Activated naive CD4-positive, alpha-beta T cell treated with anti-CD3 and anti-CD28 coated beads, Interleukin-2, amount 50 U/mL, for 72 hours (primary cell): ENCODE measurements around the gene SYCE1. TPM values are rescaled to one million over a fixed set of nuclear protein-coding genes. Genes with fewer than 3 reads are reported as not detected.
"Not testable (repeated sequence)": the region's sequence is repeated elsewhere in the genome, so short reads cannot be mapped to it uniquely, and the experiment has no call there.

Experiments
- ATAC-seq, 2 donors: fragments of 150-1000 bp; cut with Tn5 transposase; 2 replicates each; pipeline ENCODE4 v1.10.0; 2021; ENCODE audit warnings: mild to moderate bottlenecking in 2 of 2, moderate library complexity in 2 of 2
- DNase-seq, 2 donors: peaks; one replicate each; pipeline ENCODE4 v3.0.0; 2021 to 2022; ENCODE audit warnings: low spot score in 2 of 2
- H3K27ac Mint-ChIP-seq, 2 donors: one replicate each; pipeline ENCODE4 v1.8.0; 2022; ENCODE audit warnings: mild to moderate bottlenecking in 2 of 2, mixed read lengths in 2 of 2
- H3K36me3 Mint-ChIP-seq, 2 donors: one replicate each; pipeline ENCODE4 v1.8.0; 2022; ENCODE audit warnings: mixed read lengths in 2 of 2
- H3K9me3 Mint-ChIP-seq, 2 donors: one replicate each; pipeline ENCODE4 v1.8.0; 2022; ENCODE audit warnings: mixed read lengths in 2 of 2
- total RNA-seq, 2 donors: library from RNA; stranded (reverse); gene quantifications; one replicate each; pipeline ENCODE4 v1.2.3, GENCODE V29; 2022

Gene SYCE1
- total RNA-seq, 2 donors from 2014 or later: 0.14 TPM; not detected in 1

- Mint-ChIP-seq H3K27ac (no peak overlapping the region), H3K36me3 (peaks cover 2 to 4% of the 10 kb centered on the region in 2 donors), H3K9me3 (peaks cover 5 to 9% of the 10 kb centered on the region in 2 donors)
- ATAC-seq (no peak), DNase-seq (no peak)
Measured at GRCh38 chr10:133568287-133568614, 2.9 kb upstream of the SYCE1 start.

- Mint-ChIP-seq H3K9me3 (peaks cover 4% of the 10 kb centered on the region in 2 donors), H3K27ac (no peak overlapping the region), H3K36me3 (peaks cover 0 to 4% of the 10 kb centered on the region in 2 donors)
- no peak for DNase-seq
- ATAC-seq: no peak
Measured at GRCh38 chr10:133567609-133568286, 2.4 kb upstream of the SYCE1 start.

GRCh38 chr10:133567119-133567518 lies 1.7 kb upstream of the SYCE1 start:
- Mint-ChIP-seq H3K27ac (no peak overlapping the region), H3K9me3 (peaks cover 4% of the 10 kb centered on the region in 2 donors), H3K36me3 (peaks cover 0 to 4% of the 10 kb centered on the region in 2 donors)
- ATAC-seq: no peak
- DNase-seq: no peak

GRCh38 chr10:133564816-133565215 lies 567 bp downstream of the SYCE1 start:
- Mint-ChIP-seq H3K9me3 (peaks cover 4% of the 10 kb centered on the region in 2 donors), H3K36me3 (peaks cover 0 to 4% of the 10 kb centered on the region in 2 donors), H3K27ac (no peak overlapping the region)
- DNase-seq (no peak), ATAC-seq (no peak)

GRCh38 chr10:133559216-133559615 lies 6.2 kb downstream of the SYCE1 start:
- H3K36me3 Mint-ChIP-seq: no peaks in the 10 kb centered on the region
- no peaks in the 10 kb centered on the region for H3K9me3 Mint-ChIP-seq
- no peak for DNase-seq
- H3K27ac Mint-ChIP-seq: no peak overlapping the region
- ATAC-seq: no peak

GRCh38 chr10:133557381-133557780 lies 8.0 kb downstream of the SYCE1 start:
- DNase-seq (no peak), ATAC-seq (no peak)
- Mint-ChIP-seq H3K27ac (no peak overlapping the region), H3K9me3 (no peaks in the 10 kb centered on the region), H3K36me3 (no peaks in the 10 kb centered on the region)

- H3K27ac Mint-ChIP-seq: no peak overlapping the region
- no peak for ATAC-seq
- no peaks in the 10 kb centered on the region for H3K9me3 Mint-ChIP-seq
- H3K36me3 Mint-ChIP-seq: no peaks in the 10 kb centered on the region
- no peak for DNase-seq
Measured at GRCh38 chr10:133555521-133555920, 9.9 kb downstream of the SYCE1 start.

GRCh38 chr10:133554600-133554999 lies 10.8 kb downstream of the SYCE1 start:
- no peaks in the 10 kb centered on the region for H3K9me3 Mint-ChIP-seq
- no peak for DNase-seq
- no peaks in the 10 kb centered on the region for H3K36me3 Mint-ChIP-seq
- H3K27ac Mint-ChIP-seq: no peak overlapping the region
- no peak for ATAC-seq

- no peak for DNase-seq
- Mint-ChIP-seq H3K27ac (no peak overlapping the region), H3K9me3 (peaks cover 13 to 15% of the 10 kb centered on the region in 2 donors), H3K36me3 (peaks cover 17 to 27% of the 10 kb centered on the region in 2 donors)
- ATAC-seq: no peak
Measured at GRCh38 chr10:133544506-133544905, 20.9 kb downstream of the SYCE1 start.

GRCh38 chr10:133541441-133541975 lies 23.9 kb downstream of the SYCE1 start:
- not testable (repeated sequence) for H3K36me3 Mint-ChIP-seq, H3K27ac Mint-ChIP-seq, ATAC-seq, H3K9me3 Mint-ChIP-seq, DNase-seq

- Mint-ChIP-seq H3K36me3 (no peaks in the 10 kb centered on the region), H3K9me3 (no peaks in the 10 kb centered on the region), H3K27ac (no peak overlapping the region)
- no peak for ATAC-seq
- DNase-seq: no peak
Measured at GRCh38 chr10:133537546-133538545, 27.5 kb downstream of the SYCE1 start.

GRCh38 chr10:133536198-133536597 lies 29.2 kb downstream of the SYCE1 start:
- no peaks in the 10 kb centered on the region for H3K36me3 Mint-ChIP-seq
- no peak for ATAC-seq
- no peaks in the 10 kb centered on the region for H3K9me3 Mint-ChIP-seq
- H3K27ac Mint-ChIP-seq: no peak overlapping the region
- no peak for DNase-seq

- no peak overlapping the region for H3K27ac Mint-ChIP-seq
- peaks cover 0 to 6% of the 10 kb centered on the region in 2 donors for H3K36me3 Mint-ChIP-seq
- no peak for ATAC-seq
- no peaks in the 10 kb centered on the region for H3K9me3 Mint-ChIP-seq
- DNase-seq: no peak
Measured at GRCh38 chr10:133534417-133534816, 31.0 kb downstream of the SYCE1 start.

- H3K27ac Mint-ChIP-seq: no peak overlapping the region
- H3K9me3 Mint-ChIP-seq: no peaks in the 10 kb centered on the region
- ATAC-seq (no peak), DNase-seq (no peak)
- H3K36me3 Mint-ChIP-seq: peaks cover 0 to 6% of the 10 kb centered on the region in 2 donors
Measured at GRCh38 chr10:133532871-133533270, 32.5 kb downstream of the SYCE1 start.

GRCh38 chr10:133530506-133530905 lies 34.9 kb downstream of the SYCE1 start:
- H3K36me3 Mint-ChIP-seq: peaks cover 0 to 9% of the 10 kb centered on the region in 2 donors
- DNase-seq (no peak), ATAC-seq (no peak)
- no peaks in the 10 kb centered on the region for H3K9me3 Mint-ChIP-seq
- no peak overlapping the region for H3K27ac Mint-ChIP-seq

GRCh38 chr10:133529576-133529946 lies 35.8 kb downstream of the SYCE1 start:
- Mint-ChIP-seq H3K9me3 (no peaks in the 10 kb centered on the region), H3K36me3 (peaks cover 0 to 11% of the 10 kb centered on the region in 2 donors), H3K27ac (no peak overlapping the region)
- no peak for ATAC-seq
- no peak for DNase-seq

GRCh38 chr10:133528845-133529575 lies 36.4 kb downstream of the SYCE1 start:
- H3K9me3 Mint-ChIP-seq: no peaks in the 10 kb centered on the region
- peaks cover 0 to 11% of the 10 kb centered on the region in 2 donors for H3K36me3 Mint-ChIP-seq
- peak in 1 of 2 donors; percentile 44 for ATAC-seq
- no peak for DNase-seq
- H3K27ac Mint-ChIP-seq: no peak overlapping the region
